Subcutaneous adipose tissue (tissue), 1 donor: ENCODE measurements around the gene SMIM45.

Source experiments
- TF ChIP-seq, protein P1 (sequence below): fragments of 450-650 bp; IDR thresholded peaks from one replicate; pipeline ENCODE4 v1.5.1; 2016; ENCODE audit warnings: low read depth, mild to moderate bottlenecking, control low read depth, antibody characterized with exemption, moderate library complexity

Gene SMIM45

DNA sequence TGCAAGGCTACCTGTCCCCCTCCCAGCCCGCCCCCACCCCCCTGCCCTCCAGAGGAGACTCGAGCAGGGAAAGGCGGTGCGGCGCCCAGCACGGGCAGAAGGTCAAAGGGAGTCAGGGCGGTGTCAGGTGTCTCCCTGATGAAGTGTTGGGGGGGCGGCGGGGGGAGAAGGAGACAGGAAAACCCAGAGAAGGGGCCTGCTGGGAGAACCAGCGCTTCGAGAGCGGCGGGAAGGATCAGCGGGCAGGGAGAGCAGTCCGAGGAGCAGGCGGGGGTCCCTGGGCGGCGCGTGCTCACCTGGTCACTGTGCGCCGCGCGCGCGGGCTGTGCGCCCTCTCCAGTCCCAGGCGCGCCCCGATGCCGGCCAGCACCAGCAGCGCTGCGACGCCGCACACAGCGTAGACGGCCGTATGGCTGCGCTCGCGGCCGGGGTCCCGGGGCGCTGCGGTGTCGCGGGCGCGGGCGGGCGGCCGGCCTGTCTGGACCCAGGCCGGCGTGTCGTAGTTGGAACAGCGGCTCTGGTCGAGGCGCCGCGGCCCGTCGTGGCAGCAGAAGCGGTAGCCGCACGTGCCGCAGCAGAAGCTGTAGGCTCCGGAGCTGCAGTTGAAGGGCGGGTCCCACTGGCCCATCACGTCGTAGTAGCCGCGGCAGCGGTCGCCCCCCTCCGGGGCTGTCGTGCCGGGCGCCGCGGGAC, 38.0 kb upstream of the SMIM45 start:
- TF ChIP-seq, protein P1, sequence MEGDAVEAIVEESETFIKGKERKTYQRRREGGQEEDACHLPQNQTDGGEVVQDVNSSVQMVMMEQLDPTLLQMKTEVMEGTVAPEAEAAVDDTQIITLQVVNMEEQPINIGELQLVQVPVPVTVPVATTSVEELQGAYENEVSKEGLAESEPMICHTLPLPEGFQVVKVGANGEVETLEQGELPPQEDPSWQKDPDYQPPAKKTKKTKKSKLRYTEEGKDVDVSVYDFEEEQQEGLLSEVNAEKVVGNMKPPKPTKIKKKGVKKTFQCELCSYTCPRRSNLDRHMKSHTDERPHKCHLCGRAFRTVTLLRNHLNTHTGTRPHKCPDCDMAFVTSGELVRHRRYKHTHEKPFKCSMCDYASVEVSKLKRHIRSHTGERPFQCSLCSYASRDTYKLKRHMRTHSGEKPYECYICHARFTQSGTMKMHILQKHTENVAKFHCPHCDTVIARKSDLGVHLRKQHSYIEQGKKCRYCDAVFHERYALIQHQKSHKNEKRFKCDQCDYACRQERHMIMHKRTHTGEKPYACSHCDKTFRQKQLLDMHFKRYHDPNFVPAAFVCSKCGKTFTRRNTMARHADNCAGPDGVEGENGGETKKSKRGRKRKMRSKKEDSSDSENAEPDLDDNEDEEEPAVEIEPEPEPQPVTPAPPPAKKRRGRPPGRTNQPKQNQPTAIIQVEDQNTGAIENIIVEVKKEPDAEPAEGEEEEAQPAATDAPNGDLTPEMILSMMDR = no peak

GRCh38 chr22:41914611-41915034, 37.3 kb upstream of the SMIM45 start:
- TF ChIP-seq, protein P1 = no peak

DNA sequence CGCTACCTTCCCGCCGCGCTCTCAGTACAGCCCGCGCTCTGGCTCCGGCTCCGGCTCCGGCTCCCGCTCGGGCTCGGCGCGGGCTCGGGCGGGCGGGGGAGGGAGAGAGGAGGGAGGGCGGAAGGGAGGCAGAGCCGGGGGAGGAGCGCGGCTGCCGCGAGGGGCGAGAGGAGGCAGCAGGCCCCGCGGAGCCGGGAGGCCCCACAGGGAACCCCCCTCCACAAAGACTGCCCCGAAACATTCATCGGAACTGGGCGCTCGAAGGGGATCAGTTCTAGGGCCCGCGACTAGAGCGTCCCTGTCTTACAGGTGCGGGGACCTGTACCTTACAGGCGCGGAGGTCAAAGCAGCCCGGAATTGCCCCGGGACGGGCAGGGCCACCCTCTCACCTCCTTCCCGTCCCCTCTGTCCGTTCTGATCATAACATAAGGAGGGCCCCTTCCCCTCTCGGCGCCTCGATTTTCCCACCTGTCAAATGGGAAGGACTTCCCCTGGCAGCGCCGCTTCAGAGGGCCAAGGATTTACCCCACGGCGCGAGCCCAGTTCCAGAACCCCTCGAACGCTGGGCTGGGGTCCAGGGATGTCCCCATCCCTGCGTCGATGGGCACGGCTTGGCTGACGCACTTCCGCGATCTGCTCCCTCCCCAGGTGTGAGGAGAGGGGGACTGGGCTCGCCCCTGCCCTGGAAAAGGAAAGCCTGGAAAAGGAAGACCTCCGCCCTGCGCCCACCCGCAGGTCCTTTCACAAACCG, 36.7 kb upstream of the SMIM45 start, which contains the start of gene SHISA8:
Gene SHISA8, minus strand, starts transcription at position 40 of the 751 bp plus-strand sequence. CDS start 407 bp downstream, outside the sequence.
- TF ChIP-seq, protein P1 = no peak

DNA sequence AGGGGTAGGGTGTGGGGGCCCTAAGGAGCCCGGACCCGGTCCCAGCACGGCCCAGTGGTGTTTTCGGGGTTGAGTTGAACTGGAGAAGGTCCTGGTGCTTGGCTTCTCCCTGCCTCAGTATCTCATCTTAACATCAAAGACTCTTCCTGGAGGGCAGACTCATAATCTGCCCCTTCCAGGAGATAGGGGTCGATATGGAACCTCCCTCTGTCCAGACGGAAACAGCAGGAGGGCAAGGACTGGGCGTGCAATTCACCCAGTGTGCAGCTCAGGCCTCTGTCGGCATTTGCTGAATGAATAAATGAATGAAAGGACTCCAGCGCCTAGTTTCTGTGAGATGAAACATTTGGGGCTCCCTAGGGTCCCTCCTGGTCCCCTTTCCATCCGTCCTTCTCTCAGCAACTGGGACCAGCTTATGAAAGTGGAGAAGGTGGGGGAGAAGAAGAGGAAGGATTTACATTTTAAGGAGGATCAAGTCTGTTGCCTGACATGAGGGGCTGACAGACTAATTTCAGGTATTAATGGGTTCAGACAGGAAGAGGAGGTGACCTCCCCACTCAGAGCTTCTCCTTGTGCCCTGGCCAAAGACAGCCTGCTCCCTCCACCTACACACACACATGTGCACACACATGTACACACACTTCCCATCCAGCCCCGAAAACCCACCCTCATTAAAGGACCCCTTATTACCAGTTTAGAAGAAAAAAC, 36.0 kb upstream of the SMIM45 start:
- TF ChIP-seq, protein P1 = no peak

DNA sequence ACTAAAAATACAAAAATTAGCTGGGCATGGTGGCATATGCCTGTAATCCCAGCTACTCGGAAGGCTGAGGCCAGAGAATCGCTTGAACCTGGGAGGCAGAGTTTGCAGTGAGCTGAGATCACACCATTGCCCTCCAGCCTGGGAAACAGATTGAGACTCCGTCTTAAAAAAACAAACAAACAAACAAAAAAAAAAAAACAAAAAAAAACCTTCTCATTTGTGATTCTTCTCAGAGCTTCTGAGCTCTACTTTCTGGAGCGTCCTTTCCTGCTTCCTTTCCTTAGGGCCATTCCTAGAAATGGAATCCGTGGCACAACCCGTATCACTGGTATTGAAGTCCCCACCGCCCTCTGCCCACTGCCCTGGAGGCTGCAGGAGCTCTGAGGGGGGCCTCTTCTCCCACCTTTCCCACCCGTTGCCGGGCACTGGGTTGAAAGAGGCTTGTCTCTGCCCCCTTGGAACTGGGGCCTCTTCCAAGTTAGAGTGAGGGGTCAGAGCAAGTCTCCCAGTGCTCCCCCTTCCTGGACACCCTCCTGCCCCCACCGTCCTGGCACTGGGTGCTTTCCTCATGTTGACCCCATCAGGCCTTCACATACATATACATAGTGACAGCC, 35.1 kb upstream of the SMIM45 start:
- TF ChIP-seq, protein P1 = no peak

GRCh38 chr22:41917375-41917902, 34.5 kb upstream of the SMIM45 start:
- TF ChIP-seq, protein P1 = no peak
